HG03460 (cell line): ENCODE measurements around the gene SRGAP2C.
"Not testable (repeated sequence)": the region's sequence is repeated elsewhere in the genome, so short reads cannot be mapped to it uniquely, and the experiment has no call there.

Source experiments
- ATAC-seq: cut with Tn5 transposase; IDR thresholded peaks from one replicate; pipeline ENCODE4 v1.9.1; 2021; ENCODE audit not compliant: unreplicated experiment

SRGAP2C gene

DNA sequence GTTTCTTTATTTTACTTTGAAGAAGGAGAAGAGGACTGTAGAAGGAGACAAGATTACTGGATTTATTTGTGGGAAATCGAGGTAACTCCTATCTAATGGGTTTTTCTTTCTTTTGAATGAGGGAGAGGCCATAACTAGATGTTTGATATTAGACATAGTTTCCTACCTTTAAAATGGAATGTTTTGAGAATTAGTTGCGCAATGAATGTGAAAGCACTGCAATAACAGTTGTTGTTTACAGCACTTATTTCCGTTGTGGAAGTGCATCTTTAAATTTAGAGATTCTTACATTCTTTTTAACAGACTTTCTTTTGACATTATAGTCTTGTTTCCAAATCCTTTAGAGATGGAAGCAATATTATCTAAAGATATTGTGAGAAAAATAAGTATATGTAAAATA lies 229.0 kb downstream of the SRGAP2C start:
- ATAC-seq, result no peak

DNA sequence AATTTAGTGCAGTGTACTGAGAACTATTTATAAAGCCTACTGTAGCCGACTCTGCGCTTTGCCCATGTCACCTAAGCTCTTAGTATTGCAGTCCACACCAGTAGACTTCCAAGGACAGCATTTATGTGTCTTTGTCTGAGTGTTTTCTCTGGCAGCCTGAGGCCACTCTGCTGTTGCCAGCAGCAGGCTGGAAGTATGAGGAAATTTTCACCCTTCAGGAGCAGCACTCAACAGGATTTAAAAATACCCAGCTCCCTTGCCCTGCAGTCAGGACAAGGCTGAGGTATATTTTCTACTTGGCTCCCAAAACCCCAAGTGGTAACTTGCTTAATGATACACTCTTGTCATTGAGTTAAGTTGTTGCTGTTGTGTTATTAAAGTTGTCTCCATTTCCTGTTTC lies 230.1 kb downstream of the SRGAP2C start:
- ATAC-seq, result no peak

DNA sequence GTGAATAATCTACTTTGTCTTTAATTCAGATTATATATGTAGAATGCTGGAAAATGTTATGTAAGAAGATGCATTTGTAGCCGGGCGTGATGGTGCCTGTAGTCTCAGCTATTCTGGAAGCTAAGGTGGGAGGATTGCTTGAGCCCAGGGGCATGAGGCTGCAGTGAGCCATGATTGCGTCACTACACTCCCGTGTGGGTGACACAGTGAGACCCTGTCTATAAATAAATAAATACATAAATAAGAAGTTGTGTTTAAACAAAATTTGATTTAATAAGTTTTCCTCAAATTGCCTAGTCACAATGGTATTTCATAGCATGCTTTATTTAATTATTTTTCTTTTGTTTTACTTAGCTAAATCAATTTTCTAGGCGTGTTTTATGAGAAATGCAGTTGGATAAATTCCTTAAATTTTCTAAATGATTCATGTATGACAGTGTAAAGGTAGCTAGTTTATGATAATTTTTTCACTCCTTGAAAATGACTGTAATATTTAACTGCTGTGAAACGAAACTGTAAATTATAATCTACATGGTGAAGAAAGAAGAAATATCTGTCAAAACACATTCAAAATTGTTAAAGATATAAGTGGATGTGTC lies 232.6 kb downstream of the SRGAP2C start:
- ATAC-seq, result no peak

DNA sequence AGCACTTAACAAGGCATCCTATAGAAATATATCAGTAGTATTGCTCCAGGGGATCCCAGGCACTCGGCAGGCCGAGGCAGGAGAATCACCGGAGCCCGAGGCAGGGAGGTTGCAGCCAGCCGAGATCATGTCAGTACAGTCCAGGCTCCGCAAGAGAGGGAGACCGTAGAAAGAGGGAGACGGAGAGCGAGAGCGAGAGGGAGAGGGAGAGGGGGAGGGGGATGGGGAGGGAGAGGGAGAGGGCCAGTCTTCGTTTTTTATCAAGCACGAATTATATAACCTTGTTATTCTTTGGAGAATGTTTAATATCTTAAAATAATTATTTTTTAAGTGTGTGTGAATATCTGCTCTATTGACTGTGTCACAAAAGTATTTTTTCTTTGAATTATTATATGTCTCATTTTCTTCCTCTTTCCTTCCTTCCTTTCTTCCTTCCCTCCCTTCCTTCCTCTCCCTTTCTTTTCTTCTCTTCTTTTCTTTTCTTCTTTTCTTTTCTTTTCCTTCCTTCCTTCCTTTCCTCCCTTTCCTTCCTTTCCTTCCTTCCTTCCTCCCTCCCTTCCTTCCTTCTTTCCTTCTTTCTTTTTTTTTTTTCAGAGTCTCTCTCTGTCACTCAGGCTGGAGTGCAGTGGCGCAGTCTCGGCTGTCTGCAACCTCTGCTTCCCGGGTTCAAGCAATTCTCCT lies 233.7 kb downstream of the SRGAP2C start:
- ATAC-seq, result no peak

DNA sequence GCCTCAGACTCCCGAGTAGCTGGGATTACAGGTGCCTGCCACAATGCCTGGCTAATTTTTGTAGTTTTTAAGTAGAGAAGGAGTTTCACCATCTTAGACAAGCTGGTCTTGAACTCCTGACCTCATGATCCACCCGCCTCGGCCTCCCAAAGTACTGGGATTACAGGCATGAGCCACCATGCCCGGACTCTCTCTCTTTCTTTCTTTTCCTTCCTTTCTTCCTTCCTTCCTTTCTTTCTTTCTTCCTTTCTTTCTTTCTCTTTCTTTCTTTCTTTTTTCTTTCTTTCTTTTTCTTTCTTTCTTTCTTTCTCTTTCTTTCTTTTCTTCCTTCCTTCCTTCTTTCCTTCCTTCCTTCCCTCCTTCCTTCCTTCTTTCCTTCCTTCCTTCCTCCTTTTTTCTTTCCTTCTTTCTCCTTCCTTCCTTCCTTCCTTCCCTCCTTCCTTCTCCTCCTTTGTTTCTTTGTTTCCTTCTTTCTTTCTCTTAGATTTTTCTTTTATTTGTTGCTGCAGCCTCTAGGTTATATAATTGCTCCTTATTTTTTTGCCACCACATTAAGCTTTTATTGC lies 234.4 kb downstream of the SRGAP2C start:
- ATAC-seq, result not testable (repeated sequence)

DNA sequence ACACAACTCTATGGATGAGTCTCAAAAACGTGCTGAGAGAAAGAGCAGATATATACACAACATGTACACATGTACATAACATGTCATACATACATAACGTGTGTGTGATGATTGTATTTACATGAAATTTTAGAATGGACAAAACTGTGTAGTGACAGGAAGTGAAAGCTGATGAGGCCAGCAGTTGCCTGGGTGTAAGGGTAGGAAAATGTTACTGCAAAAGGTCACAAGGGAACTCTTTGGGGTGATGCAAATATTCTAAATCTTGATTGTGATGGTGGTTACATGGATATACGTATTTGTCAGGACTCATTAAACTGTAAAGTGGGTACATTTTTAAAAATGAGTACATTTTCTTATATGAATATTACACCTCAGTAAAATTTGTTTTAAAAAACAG lies 236.7 kb downstream of the SRGAP2C start:
- ATAC-seq, result not testable (repeated sequence)

DNA sequence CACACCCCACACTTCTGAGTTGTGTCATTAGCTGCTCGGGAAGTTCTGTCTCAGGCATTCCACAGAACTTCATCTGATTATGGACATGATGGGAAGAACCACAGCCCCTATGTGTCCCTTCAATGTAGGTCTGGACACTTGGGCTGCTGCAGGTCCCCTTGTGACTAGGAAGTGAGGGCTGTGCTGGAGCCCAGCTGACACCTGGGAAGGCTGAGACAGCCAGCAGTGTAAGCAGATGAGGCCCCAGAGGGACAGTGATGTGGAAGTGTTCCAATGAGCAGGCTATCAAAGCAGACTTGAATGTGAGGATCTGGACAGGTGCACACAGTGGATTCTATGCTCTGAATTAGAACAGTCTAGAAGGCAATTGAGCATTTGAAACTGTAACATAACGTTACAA lies 239.2 kb downstream of the SRGAP2C start:
- ATAC-seq, result not testable (repeated sequence)

DNA sequence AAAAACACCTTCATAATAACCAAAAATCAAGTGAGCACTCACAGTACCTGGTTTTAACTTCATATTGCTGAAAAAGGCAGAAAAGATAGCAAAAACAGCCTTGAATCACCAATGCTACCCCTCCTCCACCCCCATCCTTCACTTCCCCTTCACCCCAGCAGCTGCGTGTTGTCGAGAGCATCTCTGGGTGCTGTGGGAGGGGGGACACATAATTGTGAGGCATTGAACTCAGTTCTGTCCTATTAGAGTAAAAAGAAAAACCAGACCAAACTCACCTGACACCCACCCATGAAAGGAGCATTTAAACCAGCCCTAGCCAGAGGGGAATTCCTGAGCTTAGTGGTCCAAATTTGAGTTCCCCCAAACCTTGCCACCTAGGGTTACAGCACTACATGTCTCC lies 248.7 kb downstream of the SRGAP2C start:
- ATAC-seq, result not testable (repeated sequence)

DNA sequence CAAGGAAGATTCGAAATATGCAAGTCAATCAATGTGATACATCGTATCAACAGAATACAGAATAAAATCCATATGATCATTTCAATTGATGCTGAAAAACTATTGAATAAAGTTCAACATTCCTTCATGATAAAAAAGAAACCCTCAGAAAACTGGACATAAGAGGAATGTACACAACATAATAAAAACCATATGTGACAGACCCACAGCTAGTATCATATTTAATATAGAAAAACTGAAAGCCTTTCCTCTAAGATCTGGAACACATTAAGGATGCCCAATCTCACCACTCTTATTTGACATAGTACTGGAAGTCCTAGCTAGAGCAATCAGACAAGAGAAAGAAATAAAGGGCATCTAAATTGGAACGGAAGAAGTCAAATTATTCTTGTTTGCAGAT lies 254.1 kb downstream of the SRGAP2C start:
- not testable (repeated sequence) for ATAC-seq

DNA sequence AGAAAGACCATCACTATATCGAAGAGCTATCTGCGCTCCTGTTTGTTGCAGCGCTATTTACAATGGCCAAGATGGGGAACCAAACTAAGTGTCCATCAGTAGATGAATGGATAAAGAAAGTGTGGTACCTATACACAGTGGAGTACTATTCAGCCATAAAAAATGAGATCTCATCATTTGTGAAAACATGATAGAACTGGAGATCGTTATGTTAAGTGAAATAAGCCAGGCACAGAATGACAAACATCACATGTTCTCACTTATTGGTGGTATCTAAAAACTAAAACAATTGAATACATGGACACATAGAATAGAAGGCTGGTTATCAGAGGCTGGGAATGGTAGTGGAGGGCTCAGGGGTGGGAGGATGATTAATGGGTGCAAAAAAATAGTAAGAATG lies 256.2 kb downstream of the SRGAP2C start:
- ATAC-seq, result no peak
